Activated CD8-positive, alpha-beta memory T cell treated with anti-CD3 and anti-CD28 coated beads, Interleukin-2, amount 50 U/mL, for 24 hours (primary cell): Measurements from ENCODE around the gene CBY2.

Experiments
- DNase-seq: peaks from one replicate; pipeline ENCODE4 v3.0.0-alpha.2; 2020; ENCODE audit errors: extremely low read depth

Gene CBY2

DNA sequence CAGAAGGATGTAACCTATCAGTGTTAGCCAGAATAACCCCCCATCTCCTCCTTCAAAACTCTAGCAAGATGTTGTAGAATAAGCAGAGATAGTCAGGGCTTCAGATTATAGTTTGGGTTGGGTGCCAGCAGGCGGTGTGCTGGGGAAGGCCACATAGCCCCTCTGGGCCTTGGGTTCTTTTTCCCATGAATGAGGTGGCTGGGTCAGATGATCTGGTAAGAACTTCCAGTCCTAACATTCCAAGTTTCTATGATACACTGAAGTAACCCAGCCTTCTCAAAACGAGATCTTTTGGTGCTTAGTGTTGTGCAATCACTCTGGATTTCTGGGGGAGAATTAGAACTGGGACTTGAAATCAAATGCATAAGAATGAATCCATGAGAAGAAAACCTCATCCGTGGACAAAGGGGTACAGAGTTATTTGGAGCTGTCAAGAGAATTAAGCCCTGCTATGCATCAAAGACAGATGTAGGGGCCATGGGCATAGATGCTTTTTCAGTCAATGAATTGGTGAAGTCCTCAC, 810 bp downstream of the CBY2 start:
- DNase-seq = no peak

DNA sequence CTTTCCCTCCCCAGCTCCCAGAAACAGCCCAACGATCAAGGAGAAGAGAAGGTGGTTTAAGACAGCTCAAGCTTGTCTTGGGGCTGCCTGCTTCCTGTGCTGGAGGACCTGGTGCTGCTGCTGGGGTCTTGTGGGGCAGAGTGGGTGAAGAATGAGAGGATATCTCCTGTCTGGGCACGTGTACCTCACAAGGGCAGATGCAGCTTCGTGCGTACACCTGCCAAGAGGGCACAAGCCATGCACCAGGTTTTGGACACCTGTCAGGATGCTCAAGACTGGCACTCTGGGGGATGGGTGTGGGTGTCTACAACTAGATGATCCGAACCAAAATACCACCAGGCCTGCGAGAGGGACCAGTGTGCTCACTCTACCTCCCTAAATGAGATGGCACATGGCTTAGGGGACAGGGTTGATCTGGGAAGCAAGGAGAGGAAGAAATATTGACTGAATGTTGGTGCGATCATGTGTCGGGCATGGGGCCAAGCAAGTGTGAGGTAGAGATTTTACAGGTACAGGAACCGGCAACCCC, 2.2 kb downstream of the CBY2 start:
- no peak for DNase-seq

DNA sequence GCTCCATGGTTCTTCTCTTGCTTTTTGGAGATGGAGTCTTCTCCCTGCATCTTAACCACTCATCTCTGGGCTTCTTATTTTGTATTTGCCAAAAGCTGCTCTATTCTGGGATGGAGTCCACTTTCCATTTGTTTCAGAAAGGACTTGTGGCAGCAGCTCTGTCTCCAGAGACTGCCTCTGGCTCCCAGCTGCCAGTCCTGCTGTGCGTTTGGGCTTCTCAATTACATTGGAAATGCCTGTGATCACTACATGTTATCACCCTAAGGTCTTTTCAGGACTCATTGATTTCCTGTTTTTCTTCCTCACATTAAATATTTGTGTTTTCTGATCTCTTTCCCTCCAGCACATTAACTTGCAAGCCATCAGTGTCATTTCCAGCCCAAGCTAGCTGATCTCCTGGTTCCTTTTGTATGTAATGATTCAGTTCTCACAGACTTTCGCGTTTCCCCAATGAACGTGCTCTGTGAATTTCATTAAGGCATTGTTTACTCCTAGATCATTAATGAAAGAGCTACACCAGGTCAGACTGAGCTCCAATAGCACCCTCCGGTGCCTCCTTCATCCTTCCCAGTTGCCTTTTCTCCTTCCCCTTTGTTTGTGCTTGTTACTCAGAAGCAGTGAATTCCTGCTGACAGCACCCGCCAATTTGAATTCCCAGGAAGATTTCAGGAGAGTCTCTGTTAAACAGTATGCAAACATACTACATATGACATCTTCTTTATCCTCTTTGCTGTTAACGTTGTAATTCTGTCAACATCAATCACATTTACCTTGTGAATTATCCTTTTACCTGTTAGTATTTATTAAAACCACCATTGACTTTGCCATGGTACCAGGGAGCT, 3.0 kb downstream of the CBY2 start:
- DNase-seq = no peak

DNA sequence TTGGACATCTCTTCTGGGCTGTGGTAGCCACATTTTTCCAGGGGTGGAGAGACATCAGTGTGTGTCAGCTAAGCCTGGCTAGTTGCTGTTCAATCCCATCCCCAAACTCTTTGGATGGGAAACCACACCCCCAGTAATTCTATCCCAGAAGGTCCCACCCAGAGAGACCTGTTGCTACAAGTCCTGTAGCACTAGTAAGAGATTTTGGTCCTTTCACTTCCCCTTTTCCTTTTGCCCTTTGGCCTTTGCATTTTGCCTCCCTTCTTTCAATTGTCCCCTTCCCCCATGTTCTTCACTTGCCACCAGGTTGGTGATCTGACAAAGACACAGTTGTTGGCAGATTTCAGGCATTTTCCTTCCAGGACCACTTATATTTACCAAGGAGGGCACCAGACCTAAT, 3.8 kb downstream of the CBY2 start:
- no peak for DNase-seq

DNA sequence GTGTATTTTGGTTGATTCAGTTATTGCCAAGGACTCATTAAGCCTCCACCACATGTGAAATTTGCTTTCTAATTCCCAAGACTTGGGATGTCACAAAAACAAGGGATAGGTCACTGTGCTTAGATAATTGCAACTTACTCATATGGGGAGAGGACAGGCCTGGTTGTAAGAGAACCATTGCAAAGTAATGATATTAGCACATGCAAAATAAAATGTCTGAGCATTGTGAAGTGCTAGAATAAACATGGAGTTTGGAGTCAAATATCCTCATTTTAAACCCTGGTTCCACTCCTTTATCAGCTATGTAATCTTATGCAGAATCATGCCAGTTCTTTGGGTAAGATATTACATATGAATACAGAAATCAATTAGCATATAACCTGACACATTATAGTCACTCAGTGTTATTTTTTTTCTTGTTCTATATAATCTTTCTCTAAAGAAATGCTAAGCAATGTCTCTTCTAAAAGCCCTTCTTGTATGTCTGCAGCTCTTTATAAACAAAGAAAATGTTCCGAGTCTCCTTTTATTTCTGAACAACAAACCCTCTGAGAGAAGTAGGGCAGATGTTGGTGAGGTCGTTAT, 5.5 kb downstream of the CBY2 start:
- DNase-seq = no peak

DNA sequence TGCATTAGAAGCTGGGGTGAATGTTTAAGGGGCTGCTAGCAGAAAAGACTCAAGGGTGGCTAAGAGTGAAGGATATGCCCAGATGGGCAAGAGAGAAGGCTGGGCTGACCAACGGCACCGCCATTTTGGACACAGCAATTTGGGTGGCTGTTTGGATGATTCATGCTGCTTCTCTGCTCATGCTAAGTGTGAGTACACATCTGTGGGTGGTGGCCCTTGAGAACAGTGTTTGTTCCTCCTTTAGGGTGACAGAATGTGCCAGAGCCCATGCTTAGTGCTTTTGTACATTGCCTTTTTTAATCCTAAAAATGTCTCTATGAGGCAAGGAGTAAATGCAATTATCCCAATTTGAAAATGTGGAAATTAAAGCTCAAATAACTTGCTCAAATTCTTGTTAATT, 9.8 kb downstream of the CBY2 start:
- no peak for DNase-seq

DNA sequence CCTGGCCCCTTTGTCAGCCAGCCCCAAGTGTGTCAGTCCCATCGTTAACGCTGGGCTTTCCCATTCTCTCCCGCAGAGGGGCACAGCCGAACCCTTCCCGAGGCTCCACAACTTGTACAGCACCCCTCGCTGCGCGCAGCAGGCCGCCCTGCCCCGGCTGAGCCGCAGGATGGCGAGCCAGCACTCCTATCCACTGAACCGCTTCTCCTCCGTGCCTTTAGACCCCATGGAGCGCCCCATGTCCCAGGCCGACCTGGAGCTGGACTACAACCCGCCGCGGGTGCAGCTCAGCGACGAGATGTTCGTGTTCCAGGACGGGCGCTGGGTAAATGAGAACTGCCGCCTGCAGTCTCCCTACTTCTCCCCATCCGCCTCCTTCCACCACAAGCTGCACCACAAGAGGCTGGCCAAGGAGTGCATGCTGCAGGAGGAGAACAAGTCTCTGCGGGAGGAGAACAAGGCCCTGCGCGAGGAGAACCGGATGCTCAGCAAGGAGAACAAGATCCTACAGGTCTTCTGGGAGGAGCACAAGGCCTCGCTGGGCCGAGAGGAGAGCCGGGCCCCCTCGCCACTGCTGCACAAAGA, 11.1 kb downstream of the CBY2 start:
- DNase-seq = no peak

DNA sequence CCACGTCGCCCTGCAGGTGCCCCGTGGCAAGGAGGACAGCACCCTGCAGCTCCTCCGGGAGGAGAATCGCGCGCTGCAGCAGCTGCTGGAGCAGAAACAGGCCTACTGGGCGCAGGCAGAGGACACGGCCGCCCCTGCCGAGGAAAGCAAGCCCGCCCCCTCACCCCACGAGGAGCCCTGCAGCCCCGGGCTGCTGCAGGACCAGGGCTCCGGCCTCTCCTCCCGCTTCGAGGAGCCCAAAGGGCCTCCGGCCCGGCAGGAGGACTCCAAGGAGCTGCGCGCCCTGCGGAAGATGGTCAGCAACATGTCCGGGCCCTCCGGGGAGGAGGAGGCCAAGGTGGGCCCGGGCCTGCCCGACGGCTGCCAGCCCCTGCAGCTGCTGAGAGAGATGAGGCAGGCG, 11.6 kb downstream of the CBY2 start:
- DNase-seq = no peak

DNA sequence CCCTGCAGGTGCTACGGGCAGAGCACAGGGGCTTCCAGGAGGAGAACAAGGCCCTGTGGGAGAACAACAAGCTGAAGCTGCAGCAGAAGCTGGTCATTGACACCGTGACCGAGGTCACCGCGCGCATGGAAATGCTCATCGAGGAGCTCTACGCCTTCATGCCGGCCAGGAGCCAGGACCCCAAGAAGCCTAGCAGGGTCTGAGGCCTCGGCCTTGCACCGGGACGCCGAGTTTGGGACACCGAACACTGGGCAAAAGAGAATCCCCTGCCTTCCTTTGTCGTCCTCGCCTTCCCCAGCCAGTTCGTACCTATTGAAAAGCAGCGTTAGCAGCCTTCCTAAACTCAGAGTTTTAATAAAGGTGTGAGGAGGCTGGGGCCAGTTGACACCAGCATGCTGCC, 12.1 kb downstream of the CBY2 start:
- DNase-seq = no peak

DNA sequence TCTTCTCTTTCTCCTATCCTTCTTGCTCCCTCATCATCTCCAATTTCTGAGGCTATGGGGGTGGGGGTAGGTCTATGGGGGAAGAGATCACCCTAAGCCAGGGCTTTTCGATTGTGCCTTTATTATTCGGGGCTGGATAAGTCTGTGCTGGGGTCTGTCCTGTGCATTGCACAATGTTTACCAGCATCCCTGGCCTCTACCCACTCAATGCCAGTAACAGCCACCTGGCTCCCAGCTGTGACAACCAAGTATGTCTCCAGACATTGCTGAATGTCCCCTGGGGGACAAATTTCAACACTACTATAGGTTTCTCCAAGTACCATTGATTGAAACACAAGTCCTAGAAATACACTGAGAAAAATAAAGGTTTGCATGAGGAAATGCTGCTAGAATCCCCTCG, 13.2 kb downstream of the CBY2 start:
- DNase-seq = no peak

DNA sequence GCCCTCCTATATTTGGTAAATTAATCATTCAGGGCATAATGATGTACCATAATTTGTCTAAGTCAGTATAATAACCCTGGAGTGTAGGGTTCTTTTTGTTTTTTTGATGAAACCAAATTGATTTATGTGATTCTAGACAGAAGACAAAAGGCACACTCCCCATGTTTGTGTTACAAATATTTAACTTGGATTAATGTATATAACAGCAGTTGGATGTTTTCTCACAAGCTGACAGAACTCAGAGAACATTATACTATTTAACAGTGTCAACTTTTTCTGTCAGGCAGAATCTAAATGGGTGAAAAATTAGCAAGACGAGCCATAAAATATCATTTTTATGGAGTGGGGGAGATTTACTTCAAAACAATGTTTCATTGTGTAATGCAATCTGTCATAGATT, 15.2 kb downstream of the CBY2 start:
- DNase-seq = no peak

DNA sequence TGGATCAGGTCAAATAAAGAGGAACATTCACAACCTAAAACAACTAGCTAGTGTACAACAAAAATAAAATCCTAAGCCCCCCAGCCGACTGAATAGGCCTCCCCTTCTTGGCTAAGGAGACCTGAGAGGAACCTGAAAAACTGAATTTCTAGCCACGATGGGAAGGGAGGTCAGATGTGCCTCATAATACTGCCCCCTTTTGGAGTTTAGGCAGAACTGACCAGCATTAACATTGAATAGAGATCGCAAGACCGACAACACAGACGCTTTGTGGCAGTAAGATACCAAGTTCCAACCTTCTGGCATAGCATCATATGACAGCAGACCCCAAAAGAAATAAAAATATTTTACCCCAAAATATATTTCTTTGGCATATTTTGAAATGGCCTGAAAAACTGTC, 15.9 kb downstream of the CBY2 start:
- no peak for DNase-seq

DNA sequence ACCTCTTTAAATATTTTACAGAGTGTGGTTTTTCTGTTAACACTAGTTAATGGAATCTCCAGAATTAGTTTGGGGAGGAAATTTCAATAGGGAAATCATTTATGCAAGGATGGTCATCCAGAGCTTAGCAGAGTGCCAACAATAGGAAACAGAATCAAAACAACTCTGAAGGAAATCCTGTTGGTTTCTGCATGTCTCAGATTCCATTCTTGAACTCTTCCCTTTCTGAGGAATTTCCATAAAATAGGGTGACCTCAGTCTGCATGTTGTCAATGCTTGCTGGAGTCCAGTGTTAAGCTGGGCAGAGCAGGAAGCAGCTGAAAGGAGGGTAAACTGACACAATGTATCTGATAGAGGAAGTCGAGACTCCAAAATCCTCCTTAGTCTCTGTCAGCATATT, 16.9 kb downstream of the CBY2 start:
- no peak for DNase-seq

DNA sequence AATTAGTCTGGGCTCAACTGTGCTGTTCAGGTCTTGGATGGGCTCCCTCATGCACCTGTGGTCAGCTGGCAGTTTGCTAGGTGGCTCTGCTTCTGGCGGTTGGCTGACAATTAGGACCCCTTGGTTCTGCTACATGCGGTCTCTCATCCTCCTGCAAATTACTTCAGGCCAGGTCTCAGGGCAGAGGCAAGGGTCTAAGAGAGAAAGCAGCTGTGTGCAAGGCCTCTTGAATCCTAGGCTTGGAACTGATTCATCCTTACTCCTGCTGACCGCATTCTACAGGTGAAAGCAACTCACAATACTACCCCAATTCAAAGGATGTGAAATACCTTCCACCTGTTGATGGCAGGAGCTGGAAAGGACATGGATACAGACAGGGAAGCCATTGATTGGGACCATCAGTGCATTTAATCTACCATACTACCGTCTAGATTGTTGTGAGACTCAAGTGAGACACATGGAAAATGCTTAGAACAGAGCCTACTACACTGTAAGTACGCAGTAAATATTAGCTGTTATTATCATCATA, 19.1 kb downstream of the CBY2 start:
- no peak for DNase-seq

DNA sequence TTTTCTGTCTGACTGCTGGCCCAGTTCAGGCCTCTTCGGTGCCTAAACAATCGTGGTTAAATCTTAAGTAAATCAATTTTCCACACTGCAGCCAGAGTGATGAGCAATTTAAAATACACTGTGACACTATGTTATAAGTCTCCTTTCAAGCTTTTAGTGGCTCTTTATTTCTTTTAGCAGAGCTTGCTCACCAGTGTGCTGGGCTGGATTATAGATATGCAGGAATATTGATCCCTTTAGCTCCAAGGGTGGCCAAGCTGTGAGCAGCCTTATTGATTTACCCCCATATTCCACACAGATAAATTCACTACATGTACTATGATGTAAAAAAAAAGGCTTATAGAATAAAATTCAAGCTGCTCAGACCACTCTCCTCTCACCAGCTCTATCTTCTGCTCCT, 21.7 kb downstream of the CBY2 start:
- no peak for DNase-seq

DNA sequence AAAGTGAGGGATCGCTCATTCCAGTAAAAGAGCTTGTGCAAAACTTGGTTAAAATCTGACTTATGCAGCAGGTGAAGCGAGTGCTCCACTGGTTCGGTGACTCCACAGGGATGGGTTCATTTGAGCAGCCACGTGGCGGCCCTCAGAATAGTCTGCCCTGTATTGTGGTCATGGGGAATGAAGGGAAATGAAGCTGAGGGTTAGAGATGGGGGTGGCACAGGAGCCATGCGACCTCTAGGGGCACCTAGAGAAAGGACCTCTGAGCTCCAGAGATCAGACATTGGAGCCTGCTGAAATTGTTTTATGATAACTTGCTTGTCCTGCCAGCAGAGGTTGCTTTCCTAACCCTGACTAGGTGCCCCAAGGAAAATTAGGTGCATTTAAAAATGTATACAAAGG, 26.6 kb downstream of the CBY2 start:
- no peak for DNase-seq

DNA sequence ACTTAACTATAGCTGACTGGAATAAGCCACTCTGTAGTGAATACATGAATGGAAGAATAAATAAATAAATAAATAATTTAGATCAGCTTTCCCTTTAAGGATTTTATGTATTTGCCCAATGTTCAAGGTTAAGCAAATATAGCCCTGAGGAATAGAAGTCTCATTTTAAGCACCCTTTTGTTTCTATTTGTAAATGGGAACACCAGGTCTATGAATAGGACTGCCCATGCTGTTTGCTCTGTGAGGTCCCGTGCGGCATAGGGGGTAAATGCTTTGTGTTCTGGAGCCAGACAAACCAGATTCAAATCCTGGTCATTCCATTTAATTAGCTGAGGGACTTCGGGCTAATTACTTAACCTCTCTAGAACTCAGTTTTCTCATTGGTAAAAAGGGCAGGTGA, 29.3 kb downstream of the CBY2 start:
- DNase-seq = no peak

DNA sequence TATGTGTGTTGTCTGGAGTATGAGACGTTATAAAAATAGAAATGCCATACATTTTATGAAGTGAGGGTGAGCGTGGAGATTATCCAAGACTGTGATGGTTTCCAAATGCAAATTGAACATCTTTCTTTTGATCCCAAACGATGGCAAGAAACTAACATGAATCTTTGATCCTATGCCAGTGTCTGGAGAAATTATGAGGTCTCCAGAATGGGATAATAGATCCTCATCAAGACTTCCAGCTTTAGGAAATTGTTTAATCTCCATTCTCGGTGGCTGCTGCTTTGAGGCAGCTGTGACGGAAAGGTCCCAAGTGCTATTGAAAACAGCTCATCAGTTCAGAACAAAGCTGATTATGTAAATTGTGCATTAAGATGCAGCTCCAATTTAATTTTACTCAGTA, 30.8 kb downstream of the CBY2 start:
- DNase-seq = no peak

DNA sequence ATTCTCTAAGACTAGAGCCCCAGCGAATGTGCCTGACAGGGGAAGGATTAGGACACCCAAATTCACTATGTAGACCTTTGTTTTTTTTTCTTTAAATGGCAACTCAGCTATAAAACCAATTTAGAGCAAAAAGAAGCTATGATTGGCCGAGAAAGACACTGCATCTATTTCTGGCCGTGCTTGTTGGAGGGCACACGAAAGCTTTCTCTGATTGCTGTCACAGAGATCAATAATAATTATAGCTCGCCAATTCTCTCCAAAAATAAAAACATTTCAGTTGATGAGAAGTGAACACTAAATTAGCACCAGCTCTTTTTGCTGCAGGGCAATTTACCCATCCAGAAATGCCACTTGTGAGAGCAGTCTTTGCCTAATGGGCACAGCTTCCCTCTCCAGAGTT, 31.2 kb downstream of the CBY2 start:
- DNase-seq = no peak

DNA sequence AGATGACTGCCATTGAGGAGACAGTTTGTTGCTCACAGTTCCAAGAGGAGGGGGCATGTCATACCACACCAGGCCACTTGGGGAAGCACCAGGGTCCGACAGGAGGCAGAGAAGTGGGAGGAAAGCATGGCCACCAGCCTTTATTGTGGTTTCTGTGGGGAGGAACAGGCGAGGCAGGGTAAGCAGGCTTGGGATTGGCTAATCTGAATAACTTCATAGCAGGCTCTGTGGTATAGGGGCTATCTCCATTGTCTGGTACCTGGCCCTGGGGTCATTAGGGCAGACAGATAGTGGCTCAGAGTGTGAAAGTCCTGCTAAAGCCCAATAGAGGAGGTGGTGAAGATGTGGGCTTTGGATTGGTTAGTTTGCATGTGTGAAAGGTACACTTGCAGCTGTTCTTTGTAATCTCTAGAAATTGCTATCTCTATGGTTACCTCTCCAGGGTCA, 35.5 kb downstream of the CBY2 start:
- DNase-seq = no peak

DNA sequence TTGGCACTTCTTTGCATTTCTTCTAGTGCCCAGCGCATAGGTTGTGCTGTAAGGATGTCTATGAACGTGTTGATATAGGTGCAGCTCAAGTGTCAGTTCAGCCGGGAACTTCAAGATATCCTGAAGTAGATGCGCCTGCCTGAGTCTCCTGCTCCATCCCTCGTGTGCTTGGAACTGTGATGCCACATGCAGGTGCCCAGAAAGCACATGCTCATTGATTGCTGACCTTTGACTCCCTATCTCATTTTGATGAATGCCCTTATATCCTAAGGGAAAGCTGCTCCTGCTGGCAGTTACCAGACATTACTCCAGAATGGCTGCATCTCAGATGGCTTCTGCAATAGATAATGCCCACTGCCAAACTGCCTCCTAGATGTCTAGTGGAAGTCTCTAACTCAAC, 40.9 kb downstream of the CBY2 start:
- DNase-seq = no peak

DNA sequence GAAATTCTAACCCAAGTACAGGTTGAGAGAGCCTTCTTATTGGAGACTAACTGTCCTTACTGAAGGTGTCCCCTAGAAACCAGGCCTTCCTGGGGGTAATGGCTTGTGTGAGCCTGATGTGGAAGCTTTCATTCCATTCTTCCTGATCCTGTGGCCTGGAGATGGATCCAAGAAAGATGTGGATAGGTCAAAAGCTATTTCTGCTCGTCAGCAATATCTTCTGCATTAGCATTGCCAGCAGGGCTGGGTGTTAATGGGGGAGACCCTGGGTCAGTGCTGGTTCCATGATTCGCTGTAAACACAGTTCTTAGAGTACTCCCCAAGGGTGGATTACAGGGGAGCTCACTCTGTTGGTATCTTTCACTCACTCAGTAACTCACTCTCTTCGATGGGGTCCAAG, 42.9 kb downstream of the CBY2 start:
- DNase-seq = no peak

DNA sequence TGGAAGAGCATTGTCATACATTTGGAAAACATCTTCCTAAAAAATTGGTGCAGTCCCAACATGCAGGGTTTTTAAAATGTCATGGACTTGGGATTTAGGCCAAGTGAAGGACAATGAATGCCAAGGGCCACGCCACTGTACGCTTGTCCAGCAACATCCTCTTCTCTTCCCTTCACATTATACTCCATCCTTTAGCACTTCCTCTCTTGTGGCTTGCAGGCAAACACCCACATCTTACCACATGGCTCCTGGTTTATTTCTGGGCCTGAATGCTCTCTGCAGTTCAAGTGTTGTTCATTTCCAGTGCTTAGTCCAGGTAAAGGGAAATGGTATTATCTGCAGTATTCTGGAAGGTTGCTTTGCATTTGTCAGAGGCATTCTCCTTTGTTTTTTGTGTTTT, 45.0 kb downstream of the CBY2 start:
- no peak for DNase-seq
